HG03565 (cell line): ENCODE results near the gene TRIM54.
"Not testable (repeated sequence)": the region's sequence is repeated elsewhere in the genome, so short reads cannot be mapped to it uniquely, and the experiment has no call there.

ENCODE experiments used
- ATAC-seq: cut with Tn5 transposase; IDR thresholded peaks from one replicate; pipeline ENCODE4 v1.9.1; 2021; ENCODE audit warnings: mild to moderate bottlenecking, moderate library complexity; ENCODE audit not compliant: unreplicated experiment

The TRIM54 gene

DNA sequence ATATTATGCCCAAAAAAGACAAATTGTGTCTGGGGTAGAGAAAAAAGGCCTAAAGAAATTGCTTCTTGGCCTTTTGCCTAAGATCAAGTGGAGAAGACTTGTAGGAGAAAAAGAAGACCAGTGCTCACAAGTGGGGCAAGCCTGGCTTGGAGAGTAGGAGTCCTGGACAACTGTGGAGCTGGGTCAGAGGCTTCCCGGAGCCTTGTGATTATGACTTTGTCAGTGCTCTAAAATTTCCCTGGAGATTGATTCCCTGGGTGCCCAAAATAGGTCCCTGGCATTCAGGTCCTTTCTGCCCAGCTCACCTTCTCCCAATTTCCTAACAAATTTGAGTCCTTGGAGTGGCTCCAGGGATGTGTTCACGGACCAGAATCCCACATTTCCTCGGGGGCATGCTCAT is 787 bp upstream of the TRIM54 start:
- ATAC-seq = no peak

DNA sequence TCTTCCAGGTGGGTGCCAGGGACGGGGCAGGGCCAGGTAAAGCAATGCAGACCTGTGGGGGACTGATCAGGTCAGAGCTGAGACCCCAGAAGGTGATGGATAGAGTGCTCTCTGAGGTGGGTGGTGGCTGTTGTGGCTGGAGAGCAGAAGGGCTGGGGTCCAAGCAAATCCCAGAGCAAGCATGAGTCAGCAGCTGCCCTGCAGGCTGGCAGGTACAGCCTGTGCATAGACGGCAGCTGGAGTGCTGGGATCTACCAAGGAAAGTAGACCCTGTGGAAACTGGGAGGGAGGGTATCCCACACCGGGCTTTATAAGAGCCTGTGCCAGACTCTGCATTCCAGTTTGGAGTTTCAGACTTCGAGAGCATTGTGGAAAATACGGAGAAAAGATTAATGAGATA is 663 bp downstream of the TRIM54 start:
- ATAC-seq = no peak

DNA sequence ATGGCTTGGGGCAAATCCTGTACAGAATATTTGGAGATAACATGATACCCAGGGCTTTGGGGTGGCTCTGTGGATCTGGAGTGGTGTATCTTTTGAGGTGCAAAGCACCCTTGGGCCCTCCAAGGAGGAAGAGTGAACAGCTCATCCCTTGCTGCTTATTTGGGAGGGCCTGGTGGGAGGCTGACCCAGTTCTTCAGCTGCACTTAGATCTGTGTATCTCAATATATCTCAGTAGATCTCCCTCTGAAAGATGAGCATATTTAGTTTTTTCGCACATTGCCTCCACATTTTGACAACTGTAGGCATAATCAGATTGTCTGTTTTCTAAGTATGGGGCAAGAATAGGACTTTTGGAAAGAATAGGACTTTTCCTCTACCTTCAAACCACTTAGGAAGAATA is 2.8 kb downstream of the TRIM54 start:
- ATAC-seq = no peak

DNA sequence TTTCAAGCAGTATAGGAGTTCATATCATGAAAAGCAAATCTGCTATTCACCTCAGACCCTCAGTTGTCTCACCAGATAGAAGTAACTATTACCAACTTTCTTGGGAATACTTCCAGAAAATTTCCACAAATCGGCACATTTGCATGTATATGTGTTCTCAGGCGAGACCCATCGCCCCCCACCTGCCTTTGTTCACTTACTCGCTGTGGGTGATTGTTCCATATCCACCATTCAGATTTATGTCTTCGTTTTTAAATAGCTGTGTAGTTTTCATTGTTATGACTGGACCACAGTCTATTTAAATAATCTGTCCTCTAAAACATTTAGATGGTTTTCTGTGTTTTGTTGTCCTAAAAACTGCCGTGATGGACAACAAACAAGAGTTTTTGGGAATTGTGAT is 3.3 kb downstream of the TRIM54 start:
- ATAC-seq = no peak

DNA sequence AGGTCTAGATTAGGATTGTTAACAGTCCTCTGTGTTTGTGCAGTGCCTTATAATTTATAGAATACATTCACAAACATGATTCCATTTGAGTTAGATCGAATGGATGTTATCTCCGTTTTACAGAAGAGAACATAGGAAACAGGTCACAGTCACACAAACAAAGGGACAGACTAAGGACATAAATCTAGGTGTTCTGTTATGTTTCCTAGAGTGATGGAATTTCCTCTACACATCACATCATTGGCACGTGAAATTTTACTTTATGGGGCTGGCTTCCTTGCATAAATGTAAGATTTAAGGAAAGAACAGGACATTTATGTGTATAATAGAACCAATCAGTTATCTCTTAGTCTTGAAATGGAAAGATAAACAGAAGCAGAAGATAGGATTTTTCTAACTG is 6.4 kb downstream of the TRIM54 start:
- no peak for ATAC-seq

DNA sequence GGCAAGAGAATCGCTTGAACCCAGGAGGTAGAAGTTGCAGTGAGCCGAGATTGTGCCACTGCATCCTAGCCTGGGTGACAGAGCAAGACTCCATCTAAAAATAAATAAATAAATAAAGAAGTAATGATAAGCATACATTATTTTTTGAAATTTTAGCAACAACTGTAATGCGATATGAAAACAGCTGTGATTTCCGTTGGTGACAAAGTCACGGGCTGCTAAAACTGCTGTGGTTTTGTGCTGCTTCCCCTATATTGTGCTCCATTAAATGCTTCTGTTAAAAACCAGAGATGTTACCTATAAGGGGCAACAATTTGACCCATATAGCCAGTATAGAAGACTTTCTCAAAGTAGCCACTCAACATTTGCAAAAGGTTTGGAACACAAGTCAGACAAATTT is 8.3 kb downstream of the TRIM54 start:
- no peak for ATAC-seq

DNA sequence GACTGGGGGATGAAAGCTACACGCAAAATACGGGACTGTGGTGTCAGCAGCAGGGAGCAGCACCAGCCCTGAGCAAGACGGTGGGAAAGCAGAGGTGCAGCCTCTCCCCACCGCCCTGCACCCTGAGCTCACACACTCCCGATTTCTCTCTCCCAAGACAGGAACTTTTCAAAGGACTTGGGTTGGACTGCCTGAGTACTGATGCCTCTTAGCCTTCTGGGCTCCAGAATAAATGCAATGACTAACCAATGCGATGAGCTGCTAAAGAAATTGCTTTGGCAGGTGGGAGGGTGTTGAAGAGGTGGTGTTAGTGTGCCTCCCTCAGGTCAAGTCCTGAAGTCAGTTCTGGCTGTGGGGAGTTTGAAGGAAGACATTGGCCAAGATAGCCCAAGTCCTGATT is 9.6 kb downstream of the TRIM54 start:
- ATAC-seq = no peak

DNA sequence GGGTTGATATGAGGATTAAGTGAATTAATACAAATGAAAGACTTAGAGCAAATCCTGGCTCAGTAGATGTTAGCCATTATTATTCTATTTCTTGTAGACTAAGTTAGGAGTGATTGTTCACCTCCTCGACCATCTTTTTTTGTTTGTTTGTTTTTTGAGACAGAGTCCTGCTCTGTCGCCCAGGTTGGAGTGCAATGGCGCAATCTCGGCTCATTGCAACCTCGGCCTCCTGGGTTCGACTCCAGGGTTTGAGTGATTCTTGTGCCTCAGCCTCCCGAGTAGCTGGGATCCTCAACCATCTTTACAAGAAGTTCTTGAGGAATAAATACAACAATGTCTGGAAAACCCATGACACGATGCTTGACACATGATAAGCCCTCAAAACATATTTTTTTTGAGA is 12.7 kb downstream of the TRIM54 start:
- no peak for ATAC-seq

DNA sequence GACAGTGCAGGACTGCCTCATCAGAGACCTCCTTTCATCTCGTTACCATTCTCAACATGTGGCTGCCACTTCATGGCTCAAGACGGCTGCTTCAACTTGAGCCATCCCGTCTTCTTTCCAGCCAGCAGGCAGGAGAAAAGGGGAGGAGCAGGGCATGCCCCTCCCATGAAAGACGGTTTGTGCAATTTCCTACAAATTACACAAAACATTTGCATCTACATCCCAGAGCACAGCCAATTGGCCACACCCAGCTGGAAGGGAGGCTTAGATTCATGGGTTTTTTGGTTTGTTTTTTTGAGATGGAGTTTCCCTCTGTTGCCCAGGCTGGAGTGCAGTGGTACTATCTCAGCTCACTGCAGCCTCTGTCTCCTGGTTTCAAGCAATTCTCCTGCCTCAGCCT is 14.3 kb downstream of the TRIM54 start:
- ATAC-seq = no peak

DNA sequence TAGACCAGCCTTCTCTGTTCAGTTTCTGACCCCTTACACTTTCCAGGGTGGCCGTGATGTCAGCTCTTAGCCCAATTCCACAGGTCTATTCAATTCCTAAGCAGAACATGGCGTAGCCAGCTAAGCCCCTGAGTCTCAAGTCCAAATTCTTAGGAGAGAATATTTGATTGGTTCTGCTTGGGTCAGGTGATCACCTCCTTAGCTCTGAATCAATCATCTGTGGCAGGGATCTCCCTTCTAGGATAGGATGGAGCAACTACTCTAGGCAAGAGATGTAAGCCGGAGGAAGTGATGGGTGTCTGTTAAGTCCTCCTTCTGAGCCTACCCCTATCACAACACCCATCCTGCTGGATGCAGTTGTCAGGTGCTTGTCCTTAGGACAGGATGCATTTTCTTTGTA is 15.0 kb downstream of the TRIM54 start:
- no peak for ATAC-seq

DNA sequence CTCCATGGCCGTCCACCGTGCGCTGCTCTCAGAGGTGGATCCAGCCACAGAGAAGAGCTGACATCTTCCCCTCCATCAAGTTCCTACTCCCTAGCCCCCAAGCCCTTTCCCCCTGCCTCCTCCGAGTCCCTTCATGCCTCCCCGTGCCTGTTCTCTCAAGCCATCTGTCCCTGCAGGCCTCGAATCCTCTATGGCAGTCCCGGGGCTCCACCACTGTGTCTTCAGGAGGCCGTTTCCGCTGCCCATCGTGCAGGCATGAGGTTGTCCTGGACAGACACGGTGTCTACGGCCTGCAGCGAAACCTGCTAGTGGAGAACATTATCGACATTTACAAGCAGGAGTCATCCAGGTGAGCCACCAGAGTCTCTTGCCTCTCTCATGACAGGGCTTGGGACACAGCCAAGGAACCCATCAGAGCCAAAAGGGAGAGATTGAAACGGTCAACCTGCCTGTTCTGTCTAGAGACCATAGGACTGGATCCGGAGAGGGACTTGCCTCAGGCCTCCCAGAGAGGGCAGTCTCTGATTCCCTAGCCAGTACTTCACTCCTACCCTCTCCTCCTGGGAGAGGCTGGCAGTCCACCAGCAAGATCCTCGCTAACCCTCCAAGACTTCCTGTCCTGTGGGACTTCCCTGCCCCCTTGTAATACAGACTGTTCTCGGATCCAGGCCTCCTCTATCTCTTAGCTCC is 16.3 kb downstream of the TRIM54 start:
- ATAC-seq = no peak

DNA sequence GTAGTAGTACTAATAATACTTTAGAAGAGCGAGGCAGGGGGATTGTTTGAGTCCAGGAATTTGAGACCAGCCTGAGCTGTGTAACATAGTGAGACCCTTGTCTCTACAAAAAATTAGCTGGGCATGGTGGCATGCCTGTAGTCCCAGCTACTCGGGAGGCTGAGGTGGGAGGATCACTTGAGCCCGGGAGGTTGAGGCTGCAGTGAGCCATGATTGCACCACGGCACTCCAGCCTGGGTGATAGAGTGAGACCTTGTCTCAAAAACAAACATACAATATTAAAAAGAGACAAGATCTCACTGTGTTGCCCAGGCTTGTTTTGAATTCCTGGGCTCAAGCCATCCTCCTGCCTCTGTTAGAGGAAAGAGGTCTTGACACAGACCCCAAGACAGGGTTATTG is 18.4 kb downstream of the TRIM54 start:
- ATAC-seq = not testable (repeated sequence)

DNA sequence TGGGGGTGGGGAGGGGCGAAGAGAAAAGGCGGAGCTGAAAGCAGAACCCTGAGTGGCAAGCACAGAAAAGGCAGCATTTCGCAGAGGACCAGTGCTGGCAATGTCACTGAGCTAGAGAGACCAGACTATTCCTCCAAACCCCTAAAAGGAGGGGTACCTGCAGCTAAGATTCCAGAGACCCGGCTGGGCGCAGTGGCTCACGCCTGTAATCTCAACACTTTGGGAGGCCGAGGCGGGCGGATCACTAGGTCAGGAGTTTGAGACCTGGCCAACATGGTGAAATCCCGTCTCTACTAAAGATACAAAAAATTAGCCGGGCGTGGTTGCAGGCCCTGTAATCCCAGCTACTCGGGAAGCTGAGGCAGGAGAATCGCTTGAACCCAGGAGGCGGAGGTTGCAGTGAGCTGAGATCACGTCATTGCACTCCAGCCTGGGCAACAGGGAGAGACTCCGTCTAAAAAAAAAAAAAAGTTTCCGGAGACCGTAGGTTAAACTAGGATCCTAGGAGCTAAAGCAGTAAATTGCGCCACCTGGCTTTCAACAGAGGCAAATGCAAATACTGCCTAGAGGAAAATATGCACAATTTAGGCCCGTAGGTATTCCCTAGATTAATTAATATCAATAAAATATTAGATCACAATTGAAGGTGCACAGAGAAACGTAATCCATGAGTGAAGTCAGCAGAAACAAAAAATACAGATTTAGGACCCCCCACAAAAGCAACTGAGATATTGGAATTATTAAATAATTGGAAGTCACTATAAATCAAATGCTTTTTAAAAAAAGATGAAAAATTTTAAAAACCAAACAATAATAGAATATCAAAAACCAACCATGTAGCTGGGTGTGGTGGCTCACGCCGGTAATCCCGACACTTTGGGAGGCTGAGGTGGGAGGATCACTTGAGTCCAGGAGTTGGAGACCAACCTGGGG is 21.1 kb downstream of the TRIM54 start:
- no peak for ATAC-seq

DNA sequence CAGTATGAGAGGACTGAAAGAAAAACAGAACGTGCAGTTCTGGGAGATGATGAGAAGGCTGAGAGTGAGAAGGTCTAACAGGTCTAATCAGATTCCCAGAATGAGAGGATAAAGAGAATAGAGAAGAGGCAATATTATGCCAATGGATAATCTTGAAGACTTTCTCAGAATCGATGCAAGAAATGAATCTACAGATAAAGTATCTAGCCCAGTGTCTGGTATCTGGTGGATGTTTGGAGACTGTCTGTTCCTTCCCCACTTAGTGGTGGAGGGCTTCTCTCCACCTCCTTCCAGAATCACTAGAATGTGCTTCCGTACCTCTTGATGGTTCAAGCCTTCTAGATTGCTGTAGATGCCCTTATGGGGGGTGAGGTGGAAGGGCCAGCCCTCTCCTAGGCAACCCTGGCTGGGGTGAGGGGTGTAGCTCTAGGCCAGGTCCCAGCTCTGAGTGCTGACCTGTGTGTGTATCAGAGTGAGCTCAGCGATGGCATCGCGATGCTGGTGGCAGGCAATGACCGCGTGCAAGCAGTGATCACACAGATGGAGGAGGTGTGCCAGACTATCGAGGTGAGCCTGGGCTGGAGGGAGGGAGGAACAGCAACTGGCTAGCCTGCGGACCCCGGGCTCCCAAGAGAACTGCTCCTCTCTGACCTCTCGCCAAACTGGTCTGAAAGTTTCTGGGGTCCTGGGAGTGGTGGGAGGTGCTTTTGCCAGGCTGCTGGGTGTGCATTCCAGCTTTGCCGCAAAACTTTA is 22.4 kb downstream of the TRIM54 start:
- no peak for ATAC-seq

DNA sequence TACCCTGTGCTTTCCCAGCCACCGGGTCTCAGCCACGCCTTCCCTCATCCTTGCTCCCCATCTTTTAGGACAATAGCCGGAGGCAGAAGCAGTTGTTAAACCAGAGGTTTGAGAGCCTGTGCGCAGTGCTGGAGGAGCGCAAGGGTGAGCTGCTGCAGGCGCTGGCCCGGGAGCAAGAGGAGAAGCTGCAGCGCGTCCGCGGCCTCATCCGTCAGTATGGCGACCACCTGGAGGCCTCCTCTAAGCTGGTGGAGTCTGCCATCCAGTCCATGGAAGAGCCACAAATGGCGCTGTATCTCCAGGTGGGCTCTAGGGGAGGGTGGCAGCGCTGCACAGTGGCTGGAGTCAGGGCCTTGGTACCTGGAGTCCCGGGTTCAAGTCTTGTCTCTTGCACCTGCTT is 23.3 kb downstream of the TRIM54 start:
- ATAC-seq = no peak

DNA sequence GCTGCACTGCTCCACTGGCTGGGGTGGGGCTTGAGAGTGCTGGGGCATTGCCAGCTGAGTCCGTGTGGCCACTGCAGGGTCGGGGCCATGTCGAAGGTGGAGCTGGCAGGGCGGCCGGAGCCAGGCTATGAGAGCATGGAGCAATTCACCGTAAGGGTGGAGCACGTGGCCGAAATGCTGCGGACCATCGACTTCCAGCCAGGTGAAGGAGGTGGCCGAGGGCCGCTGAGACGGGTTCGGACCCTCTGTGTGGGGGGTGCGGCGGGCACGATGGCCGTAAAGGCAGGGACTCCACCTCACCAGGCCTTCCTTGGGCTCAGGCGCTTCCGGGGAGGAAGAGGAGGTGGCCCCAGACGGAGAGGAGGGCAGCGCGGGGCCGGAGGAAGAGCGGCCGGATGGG is 23.9 kb downstream of the TRIM54 start:
- ATAC-seq = no peak

DNA sequence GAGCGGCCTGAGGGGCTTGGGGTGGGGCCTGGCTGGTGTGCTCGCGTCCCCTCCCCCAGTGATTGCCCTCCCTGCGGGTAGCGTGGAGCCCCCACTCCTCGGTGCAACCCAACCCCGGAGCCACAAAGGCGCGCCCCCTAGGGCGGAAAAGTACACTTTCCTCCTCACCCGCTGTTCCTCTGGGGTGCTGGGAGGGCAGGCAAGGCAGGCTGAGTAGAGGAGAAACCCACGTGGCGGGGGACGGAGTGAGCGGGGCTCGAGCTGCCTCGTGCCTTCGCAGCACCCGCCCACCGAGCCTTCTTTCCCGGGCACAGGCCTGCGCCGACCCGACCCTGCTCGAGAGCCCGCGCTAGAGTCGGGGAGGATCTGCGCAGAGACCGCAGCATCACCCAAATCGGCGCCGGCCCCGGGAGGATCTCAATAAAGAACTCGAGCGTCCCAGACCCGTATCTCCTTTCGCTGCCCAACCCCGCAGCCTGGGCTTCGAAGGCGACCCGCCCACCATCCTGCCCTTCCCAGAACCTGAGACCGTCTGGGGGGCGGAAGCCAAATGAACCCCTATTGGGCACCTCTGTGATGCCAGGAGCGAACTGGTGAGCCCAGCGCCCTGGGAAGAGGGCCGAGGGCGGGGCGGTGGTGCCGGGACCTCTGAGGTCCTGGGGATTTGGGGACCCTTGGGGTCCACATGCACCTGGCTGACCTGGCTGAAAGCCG is 24.5 kb downstream of the TRIM54 start:
- no peak for ATAC-seq

DNA sequence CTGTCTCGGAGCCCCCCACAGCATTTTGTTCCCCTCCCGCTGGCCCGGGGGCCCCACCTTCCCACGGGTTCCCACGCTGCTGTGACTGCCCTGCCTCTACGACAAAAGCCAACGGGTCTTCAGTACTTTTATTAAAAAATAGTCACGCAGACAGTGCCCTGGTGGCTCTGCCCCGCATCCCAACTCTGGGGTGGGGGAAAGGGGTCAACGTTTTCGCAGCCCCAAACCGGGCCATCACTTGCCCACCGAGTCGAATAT is 25.0 kb downstream of the TRIM54 start:
- no peak for ATAC-seq

DNA sequence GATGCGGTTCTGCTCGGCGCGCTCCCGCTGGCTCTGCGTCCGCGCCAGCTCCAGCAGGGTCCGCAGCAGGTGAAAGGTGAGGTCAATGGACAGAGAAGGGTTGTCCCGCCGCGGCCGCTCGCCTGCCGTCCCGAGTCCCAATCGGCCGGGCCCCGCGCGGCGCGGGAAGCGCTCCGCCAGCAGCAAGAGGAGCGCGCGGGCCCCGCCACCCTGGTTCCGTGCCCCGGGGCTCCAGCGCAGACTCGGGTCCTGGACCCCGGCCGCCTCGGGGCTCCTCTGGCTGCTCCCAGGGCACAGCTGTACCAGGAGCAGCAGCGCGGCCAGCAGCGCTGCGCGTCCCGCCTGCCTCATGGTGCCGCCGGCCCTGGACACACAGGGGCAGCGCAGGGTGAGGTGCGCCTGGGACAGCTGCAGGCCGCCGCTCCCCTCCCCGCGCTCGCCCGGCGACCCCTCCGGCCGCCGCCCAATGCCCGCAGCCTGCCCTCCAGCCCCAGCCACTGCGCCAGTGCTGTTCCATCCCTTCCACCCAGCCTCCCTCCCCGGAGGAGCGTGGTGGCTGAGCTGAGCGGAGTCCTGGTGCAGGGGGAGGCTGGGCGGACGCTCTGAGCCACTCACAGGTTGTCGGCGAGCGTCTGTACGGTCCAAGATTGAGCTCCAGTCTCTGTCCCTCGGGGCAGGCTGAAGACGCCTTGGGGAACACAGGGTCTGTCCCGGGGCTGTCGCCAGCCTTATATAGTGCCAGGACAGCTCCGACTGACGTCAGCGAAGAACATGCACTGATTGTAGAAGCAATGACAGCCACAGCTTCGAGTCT is 25.5 kb downstream of the TRIM54 start:
- no peak for ATAC-seq

DNA sequence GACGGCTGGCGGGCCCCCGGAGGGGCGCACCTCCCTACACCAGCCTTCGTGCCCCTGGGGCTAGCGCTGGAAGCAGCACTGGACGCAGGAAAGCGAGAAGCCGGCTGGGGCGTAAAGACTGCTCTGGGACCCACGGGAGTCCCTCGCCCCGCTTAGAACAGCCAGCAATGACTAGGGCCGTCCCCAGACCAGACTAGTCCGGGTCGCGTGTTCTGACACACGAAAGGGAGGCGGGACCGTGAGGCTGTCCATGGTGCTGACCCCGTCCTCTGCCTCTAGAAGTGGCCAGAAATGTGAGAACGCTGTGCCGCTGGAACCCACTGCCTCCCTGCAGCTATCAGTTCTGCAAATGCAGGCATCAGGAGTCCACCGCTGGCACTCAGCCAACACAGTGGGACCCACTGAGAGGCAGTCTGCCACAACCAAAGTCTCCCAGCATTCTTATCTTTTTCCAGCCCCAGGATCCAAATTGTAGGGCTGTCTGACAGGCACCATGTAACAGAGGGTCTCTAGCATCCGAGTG is 26.2 kb downstream of the TRIM54 start, which contains the start of gene UCN:
UCN (minus strand) TSS at position 87 of the 523 bp plus-strand sequence. CDS start 550 bp downstream, outside the sequence.
- ATAC-seq = no peak
